HFFc6 (cell line): ENCODE results near the gene THY1. TPM values are rescaled to one million over a fixed set of nuclear protein-coding genes. Genes with fewer than 3 reads are reported as not detected.

ENCODE experiments used
- DNase-seq: peaks from one replicate; pipeline ENCODE4 v3.0.0-alpha.2; 2018
- H3K27ac Mint-ChIP-seq: 2 replicates; pipeline ENCODE4 v1.8.0; 2020; ENCODE audit warnings: mild to moderate bottlenecking, mixed read lengths
- H3K27me3 Mint-ChIP-seq: 2 replicates; pipeline ENCODE4 v1.8.0; 2021; ENCODE audit warnings: mild to moderate bottlenecking, moderate library complexity, mixed read lengths; ENCODE audit not compliant: insufficient read depth
- H3K36me3 Mint-ChIP-seq: 2 replicates; pipeline ENCODE4 v1.8.0; 2021; ENCODE audit warnings: low read depth, mixed read lengths
- H3K4me1 Mint-ChIP-seq: 2 replicates; pipeline ENCODE4 v1.8.0; 2020; ENCODE audit warnings: low read depth, mixed read lengths
- H3K4me3 Mint-ChIP-seq: 2 replicates; pipeline ENCODE4 v1.8.0; 2020; ENCODE audit warnings: mild to moderate bottlenecking, moderate library complexity, mixed read lengths
- H3K9me3 Mint-ChIP-seq: 2 replicates; pipeline ENCODE4 v1.8.0; 2020; ENCODE audit warnings: mild to moderate bottlenecking, mixed read lengths
- total RNA-seq, 6 experiments: library from RNA; stranded (reverse); fragmentation: NEBNext Ultra II Directional; extraction: Animal tissue kit (Norgen Biotek cat#: 25700); gene quantifications; 2 replicates in 1 of 6; 3 replicates in 5 of 6; pipeline ENCODE4 v1.2.3, GENCODE V29; 2021
- TF ChIP-seq, protein P1 (sequence below): fragments of 200-600 bp; sonication (generic); IDR thresholded peaks from 2 replicates; pipeline ENCODE4 v1.5.0; 2021; ENCODE audit warnings: antibody characterized with exemption, mild to moderate bottlenecking

The THY1 gene
- total RNA-seq, 6 experiments from 2014 or later: 705 to 934 (median 790) TPM

DNA sequence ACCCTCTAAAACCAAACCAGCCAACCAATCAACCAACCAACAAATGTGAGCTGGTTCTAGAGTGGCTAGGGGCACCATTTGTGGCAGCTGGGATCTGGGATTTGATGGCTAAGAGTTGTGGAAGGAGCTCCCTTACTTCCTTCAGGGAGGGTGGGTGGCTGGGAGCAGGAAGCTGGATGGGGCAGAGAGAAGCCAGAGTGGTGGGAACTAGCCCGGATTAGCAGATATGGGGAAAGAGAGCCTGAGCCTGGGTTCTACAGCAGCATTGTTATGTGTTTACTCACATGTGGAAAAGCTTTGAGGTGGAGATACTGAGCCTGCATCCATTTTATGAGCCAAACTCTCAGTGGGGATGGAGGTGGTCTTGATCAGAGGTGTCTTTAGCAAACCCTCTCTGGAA is 30.9 kb upstream of the THY1 start:
- Mint-ChIP-seq H3K4me3 (no peak overlapping the region), H3K27ac (no peak overlapping the region), H3K9me3 (no peaks in the 10 kb centered on the region), H3K4me1 (peaks cover 13% of the 10 kb centered on the region), H3K27me3 (peaks cover 2% of the 10 kb centered on the region; the same call in 1 of the 2 replicates), H3K36me3 (no peaks in the 10 kb centered on the region)
- TF ChIP-seq, protein P1, sequence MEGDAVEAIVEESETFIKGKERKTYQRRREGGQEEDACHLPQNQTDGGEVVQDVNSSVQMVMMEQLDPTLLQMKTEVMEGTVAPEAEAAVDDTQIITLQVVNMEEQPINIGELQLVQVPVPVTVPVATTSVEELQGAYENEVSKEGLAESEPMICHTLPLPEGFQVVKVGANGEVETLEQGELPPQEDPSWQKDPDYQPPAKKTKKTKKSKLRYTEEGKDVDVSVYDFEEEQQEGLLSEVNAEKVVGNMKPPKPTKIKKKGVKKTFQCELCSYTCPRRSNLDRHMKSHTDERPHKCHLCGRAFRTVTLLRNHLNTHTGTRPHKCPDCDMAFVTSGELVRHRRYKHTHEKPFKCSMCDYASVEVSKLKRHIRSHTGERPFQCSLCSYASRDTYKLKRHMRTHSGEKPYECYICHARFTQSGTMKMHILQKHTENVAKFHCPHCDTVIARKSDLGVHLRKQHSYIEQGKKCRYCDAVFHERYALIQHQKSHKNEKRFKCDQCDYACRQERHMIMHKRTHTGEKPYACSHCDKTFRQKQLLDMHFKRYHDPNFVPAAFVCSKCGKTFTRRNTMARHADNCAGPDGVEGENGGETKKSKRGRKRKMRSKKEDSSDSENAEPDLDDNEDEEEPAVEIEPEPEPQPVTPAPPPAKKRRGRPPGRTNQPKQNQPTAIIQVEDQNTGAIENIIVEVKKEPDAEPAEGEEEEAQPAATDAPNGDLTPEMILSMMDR: no peak
- no peak for DNase-seq

DNA sequence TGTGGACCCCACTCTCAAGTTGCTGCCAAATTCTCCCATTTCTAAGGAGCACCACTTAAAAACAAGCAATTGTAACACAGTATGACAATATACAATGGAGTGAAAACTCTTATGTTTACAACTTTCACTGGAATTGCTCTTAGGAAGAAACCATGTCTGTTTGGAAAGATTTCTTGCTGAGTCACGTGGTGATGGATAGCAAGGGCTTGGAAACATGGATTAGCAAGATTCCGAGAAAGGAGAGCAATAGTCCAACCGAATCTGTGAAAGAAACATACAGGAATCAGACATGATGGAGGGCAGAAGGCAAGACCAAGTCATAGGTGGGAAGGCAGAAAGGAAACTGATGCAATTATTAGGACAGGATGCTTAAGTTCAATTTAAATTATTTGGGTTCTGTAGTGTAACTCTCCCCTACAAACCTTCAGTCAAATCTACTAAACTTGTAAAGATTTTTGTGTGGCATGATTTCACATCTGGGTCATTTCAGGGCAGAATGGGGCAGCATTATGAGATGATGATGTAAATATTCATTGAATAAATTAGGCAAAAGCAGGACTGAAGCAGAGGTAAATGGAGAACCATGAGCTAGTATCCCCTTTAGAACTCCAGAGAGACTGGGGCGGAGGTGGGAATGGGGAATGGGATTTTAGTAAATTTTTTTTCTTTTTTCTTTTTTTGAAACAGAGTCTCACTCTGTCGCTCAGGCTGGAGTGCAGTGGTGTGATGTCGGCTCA is 27.8 kb upstream of the THY1 start:
- Mint-ChIP-seq H3K4me3 (no peak overlapping the region), H3K27ac (no peak overlapping the region), H3K4me1 (peaks cover 16% of the 10 kb centered on the region), H3K27me3 (peaks cover 4% of the 10 kb centered on the region; the same call in 1 of the 2 replicates), H3K9me3 (no peaks in the 10 kb centered on the region), H3K36me3 (no peaks in the 10 kb centered on the region)
- TF ChIP-seq, protein P1: no peak
- no peak for DNase-seq

DNA sequence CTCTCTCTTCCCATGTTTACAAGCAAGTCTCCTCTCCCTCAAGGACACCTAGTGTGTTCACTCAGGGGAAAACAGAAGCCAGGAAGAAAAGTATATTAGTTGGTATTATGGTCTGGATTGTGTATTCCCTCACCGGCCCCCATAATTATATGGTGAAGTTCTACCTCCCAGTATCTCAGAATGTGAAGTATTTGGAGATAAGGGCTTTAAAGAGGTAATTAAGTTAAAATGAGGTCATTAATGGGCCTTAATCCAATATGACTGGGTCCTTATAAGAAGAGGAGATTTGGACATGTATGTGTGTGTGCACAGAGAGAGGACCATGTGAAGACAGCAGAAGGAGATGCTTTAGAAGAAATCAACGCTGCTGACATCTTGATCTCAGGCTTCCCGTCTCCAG is 26.5 kb upstream of the THY1 start:
- no peak for DNase-seq
- H3K9me3 Mint-ChIP-seq: no peaks in the 10 kb centered on the region
- H3K36me3 Mint-ChIP-seq: no peaks in the 10 kb centered on the region
- H3K4me1 Mint-ChIP-seq: peaks cover 25% of the 10 kb centered on the region
- peaks cover 6% of the 10 kb centered on the region for H3K27me3 Mint-ChIP-seq
- no peak overlapping the region for H3K4me3 Mint-ChIP-seq
- H3K27ac Mint-ChIP-seq: no peak overlapping the region
- TF ChIP-seq, protein P1: no peak

DNA sequence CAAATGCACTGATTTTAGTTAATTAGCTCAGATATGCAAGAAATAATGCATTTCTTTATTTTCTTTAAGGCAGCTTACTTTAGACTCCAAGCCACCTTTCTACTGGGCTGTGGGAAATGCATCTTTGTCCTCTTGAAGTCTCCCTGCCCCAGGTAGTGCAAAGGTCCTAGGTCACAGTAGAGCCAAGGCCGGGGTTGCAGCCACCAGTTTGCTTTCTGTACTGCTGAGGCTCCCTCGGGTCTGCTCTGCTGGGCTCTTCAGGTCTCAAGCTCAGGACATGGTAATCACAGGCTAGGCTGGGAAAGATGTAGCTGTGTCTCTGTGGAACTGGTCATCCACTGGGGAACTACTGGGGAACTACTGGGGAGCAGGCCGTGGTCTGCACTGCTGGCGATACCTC is 25.4 kb upstream of the THY1 start:
- Mint-ChIP-seq H3K27me3 (peaks cover 6% of the 10 kb centered on the region), H3K4me3 (no peak overlapping the region), H3K9me3 (no peaks in the 10 kb centered on the region), H3K36me3 (no peaks in the 10 kb centered on the region), H3K27ac (no peak overlapping the region), H3K4me1 (peaks cover 25% of the 10 kb centered on the region)
- DNase-seq: no peak
- TF ChIP-seq, protein P1: no peak

DNA sequence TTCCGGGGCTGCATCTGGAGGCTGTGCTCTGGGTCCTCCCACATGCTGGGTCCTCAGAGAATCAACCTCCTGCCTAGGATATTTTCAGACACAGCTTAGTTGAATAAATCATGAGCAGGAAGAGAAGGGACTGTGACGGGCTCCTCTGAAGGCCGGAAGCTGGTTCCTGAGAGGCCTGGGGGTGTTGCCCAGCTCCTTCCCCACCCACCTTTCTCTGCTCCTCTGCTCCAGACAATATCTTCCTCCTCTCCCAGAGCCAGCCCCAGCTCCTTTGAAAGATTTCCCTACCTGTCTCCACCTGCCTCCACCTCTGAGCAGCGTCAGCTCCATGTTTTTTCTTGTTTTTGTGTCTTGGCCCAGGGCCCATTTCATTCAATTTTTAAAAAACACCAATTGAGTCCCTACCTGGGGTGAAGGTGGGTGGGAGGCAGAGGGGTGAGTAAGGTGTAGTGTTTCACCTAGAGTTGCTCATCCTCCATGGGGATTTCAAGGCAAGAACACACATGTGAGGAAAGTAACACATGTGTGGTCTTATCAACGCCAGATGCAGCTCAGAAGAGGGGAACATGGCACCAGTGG is 24.8 kb upstream of the THY1 start:
- Mint-ChIP-seq H3K4me3 (no peak overlapping the region), H3K9me3 (no peaks in the 10 kb centered on the region), H3K4me1 (peaks cover 25% of the 10 kb centered on the region), H3K36me3 (no peaks in the 10 kb centered on the region), H3K27ac (no peak overlapping the region), H3K27me3 (peaks cover 6% of the 10 kb centered on the region)
- TF ChIP-seq, protein P1: no peak
- DNase-seq: no peak
